ENCODE results near the gene DOC2A. TPM values are rescaled to one million over a fixed set of nuclear protein-coding genes. Genes with fewer than 3 reads are reported as not detected.

The DOC2A gene
- total RNA-seq, 1 experiment from 2014 or later, result 3.2 TPM

DNA sequence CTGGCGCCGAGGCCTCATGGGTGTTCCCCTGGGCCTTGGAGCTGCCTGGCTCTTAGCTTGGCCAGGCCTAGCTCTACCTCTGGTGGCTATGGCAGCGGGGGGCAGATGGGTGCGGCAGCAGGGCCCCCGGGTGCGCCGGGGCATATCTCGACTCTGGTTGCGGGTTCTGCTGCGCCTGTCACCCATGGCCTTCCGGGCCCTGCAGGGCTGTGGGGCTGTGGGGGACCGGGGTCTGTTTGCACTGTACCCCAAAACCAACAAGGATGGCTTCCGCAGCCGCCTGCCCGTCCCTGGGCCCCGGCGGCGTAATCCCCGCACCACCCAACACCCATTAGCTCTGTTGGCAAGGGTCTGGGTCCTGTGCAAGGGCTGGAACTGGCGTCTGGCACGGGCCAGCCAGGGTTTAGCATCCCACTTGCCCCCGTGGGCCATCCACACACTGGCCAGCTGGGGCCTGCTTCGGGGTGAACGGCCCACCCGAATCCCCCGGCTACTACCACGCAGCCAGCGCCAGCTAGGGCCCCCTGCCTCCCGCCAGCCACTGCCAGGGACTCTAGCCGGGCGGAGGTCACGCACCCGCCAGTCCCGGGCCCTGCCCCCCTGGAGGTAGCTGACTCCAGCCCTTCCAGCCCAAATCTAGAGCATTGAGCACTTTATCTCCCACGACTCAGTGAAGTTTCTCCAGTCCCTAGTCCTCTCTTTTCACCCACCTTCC lies 23.3 kb downstream of the DOC2A start:
- BruUV-seq (replicated peaks), result no TSS peak
- DNase-seq (ENCODE audit: low spot score), result no peak
- Histone ChIP-seq H3K4me1 (ENCODE audit: insufficient read depth, low read length, poor library complexity, severe bottlenecking) (no peaks in the 10 kb centered on the region), H3K9me3 (ENCODE audit: low read depth, low read length, poor library complexity, severe bottlenecking) (no peaks in the 10 kb centered on the region), H3K4me3 (ENCODE audit: low read depth, low read length, poor library complexity, severe bottlenecking) (no peak overlapping the region), H3K36me3 (ENCODE audit: insufficient read depth, low read length, poor library complexity, severe bottlenecking) (peaks cover 80% of the 10 kb centered on the region), H3K27me3 (replicated peaks; ENCODE audit: insufficient read depth, low read depth, low read length, poor library complexity) (no peaks in the 10 kb centered on the region), H3K27ac (ENCODE audit: low read depth, low read length, poor library complexity, severe bottlenecking) (no peak overlapping the region)
- intact Hi-C loops (cut with micrococcal nuclease; ENCODE audit: unreplicated experiment), result no loop called here
- ChIA-PET POLR2A (ENCODE audit: low non-redundant PET) (interaction anchor here (0.5 kb wide), 1 partner anchor 1157 kb away, joined by 16 read pairs; no protein-coding TSS in a partner anchor), CTCF (no interaction called here)
- TF ChIP-seq EZH2 (IDR thresholded peaks at IDR 0.05; ENCODE audit: borderline replicate concordance, low read depth, low read length, poor library complexity, severe bottlenecking), result no peak
- TF ChIP-seq, protein P1, sequence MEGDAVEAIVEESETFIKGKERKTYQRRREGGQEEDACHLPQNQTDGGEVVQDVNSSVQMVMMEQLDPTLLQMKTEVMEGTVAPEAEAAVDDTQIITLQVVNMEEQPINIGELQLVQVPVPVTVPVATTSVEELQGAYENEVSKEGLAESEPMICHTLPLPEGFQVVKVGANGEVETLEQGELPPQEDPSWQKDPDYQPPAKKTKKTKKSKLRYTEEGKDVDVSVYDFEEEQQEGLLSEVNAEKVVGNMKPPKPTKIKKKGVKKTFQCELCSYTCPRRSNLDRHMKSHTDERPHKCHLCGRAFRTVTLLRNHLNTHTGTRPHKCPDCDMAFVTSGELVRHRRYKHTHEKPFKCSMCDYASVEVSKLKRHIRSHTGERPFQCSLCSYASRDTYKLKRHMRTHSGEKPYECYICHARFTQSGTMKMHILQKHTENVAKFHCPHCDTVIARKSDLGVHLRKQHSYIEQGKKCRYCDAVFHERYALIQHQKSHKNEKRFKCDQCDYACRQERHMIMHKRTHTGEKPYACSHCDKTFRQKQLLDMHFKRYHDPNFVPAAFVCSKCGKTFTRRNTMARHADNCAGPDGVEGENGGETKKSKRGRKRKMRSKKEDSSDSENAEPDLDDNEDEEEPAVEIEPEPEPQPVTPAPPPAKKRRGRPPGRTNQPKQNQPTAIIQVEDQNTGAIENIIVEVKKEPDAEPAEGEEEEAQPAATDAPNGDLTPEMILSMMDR (conservative IDR thresholded peaks at IDR 0.05; ENCODE audit: low read depth, low read length), result no peak

DNA sequence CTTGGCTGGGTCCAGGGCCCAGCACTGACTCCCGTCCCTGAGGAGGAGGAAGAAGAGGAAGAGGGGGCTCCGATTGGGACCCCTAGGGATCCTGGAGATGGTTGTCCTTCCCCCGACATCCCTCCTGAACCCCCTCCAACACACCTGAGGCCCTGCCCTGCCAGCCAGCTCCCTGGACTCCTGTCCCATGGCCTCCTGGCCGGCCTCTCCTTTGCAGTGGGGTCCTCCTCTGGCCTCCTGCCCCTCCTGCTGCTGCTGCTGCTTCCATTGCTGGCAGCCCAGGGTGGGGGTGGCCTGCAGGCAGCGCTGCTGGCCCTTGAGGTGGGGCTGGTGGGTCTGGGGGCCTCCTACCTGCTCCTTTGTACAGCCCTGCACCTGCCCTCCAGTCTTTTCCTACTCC lies 23.9 kb downstream of the DOC2A start:
- no TSS peak for BruUV-seq (replicated peaks)
- no peaks in the 10 kb centered on the region for H3K27me3 ChIP-seq (replicated peaks; ENCODE audit: insufficient read depth, low read depth, low read length, poor library complexity)
- TF ChIP-seq, protein P1 (conservative IDR thresholded peaks at IDR 0.05; ENCODE audit: low read depth, low read length), result no peak
- no peak for TF ChIP-seq EZH2 (IDR thresholded peaks at IDR 0.05; ENCODE audit: borderline replicate concordance, low read depth, low read length, poor library complexity, severe bottlenecking)
- peaks cover 83% of the 10 kb centered on the region for H3K36me3 ChIP-seq (ENCODE audit: insufficient read depth, low read length, poor library complexity, severe bottlenecking)
- CTCF ChIA-PET, result interaction anchor here (0.6 kb wide), 1 partner anchor 1039 kb away, joined by 5 read pairs; no protein-coding TSS in a partner anchor
- intact Hi-C loops (cut with micrococcal nuclease; ENCODE audit: unreplicated experiment), result no loop called here
- no peak overlapping the region for H3K4me3 ChIP-seq (ENCODE audit: low read depth, low read length, poor library complexity, severe bottlenecking)
- no peaks in the 10 kb centered on the region for H3K9me3 ChIP-seq (ENCODE audit: low read depth, low read length, poor library complexity, severe bottlenecking)
- no peak overlapping the region for H3K27ac ChIP-seq (ENCODE audit: low read depth, low read length, poor library complexity, severe bottlenecking)
- no peaks in the 10 kb centered on the region for H3K4me1 ChIP-seq (ENCODE audit: insufficient read depth, low read length, poor library complexity, severe bottlenecking)
- POLR2A ChIA-PET (ENCODE audit: low non-redundant PET), result interaction anchor here (0.5 kb wide), 1 partner anchor 1158 kb away, joined by 16 read pairs; no protein-coding TSS in a partner anchor
- DNase-seq (ENCODE audit: low spot score), result no peak

DNA sequence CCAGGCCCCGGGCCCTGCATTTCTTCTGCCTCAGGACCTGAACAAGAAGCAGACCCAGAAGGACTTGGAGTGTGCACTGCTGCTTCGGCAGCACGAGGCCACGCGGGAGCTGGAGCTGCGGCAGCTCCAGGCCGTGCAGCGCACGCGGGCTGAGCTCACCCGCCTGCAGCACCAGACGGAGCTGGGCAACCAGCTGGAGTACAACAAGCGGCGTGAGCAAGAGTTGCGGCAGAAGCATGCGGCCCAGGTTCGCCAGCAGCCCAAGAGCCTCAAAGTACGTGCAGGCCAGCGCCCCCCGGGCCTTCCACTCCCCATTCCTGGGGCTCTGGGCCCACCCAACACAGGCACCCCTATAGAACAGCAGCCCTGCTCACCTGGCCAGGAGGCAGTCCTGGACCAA lies 24.6 kb downstream of the DOC2A start:
- intact Hi-C loops (cut with micrococcal nuclease; ENCODE audit: unreplicated experiment), result no loop called here
- Histone ChIP-seq H3K4me1 (ENCODE audit: insufficient read depth, low read length, poor library complexity, severe bottlenecking) (no peaks in the 10 kb centered on the region), H3K36me3 (ENCODE audit: insufficient read depth, low read length, poor library complexity, severe bottlenecking) (peaks cover 90% of the 10 kb centered on the region), H3K27me3 (replicated peaks; ENCODE audit: insufficient read depth, low read depth, low read length, poor library complexity) (no peaks in the 10 kb centered on the region), H3K27ac (ENCODE audit: low read depth, low read length, poor library complexity, severe bottlenecking) (no peak overlapping the region), H3K9me3 (ENCODE audit: low read depth, low read length, poor library complexity, severe bottlenecking) (no peaks in the 10 kb centered on the region), H3K4me3 (ENCODE audit: low read depth, low read length, poor library complexity, severe bottlenecking) (no peak overlapping the region)
- ChIA-PET POLR2A (ENCODE audit: low non-redundant PET) (no interaction called here), CTCF (interaction anchor here (0.6 kb wide), 1 partner anchor 1038 kb away, joined by 5 read pairs; no protein-coding TSS in a partner anchor)
- DNase-seq (ENCODE audit: low spot score), result no peak
- no TSS peak for BruUV-seq (replicated peaks)
- no peak for TF ChIP-seq EZH2 (IDR thresholded peaks at IDR 0.05; ENCODE audit: borderline replicate concordance, low read depth, low read length, poor library complexity, severe bottlenecking)
- TF ChIP-seq, protein P1 (conservative IDR thresholded peaks at IDR 0.05; ENCODE audit: low read depth, low read length), result no peak

Measured in A673 (cell line).